ENCODE measurements around the gene FKBP1A. TPM values are rescaled to one million over a fixed set of nuclear protein-coding genes. Genes with fewer than 3 reads are reported as not detected.

FKBP1A gene
- total and polyA plus RNA-seq, 12 donors: 51.7 to 917 (median 137) TPM

- intact Hi-C loops (cut with DNase I): no loop called here
- DNase-seq: peak; percentile 85 to 95 (median 92)
- no peaks in the 10 kb centered on the region for H3K36me3 ChIP-seq (replicated peaks in 1 of 2)
- H3K9me3 ChIP-seq (replicated peaks in 1 of 3): no peaks in the 10 kb centered on the region
- 30 to 69% (median 40%) methylated on average over 5 to 6 of the region's 6 CpGs for WGBS, 4 donors
- H3K27ac ChIP-seq: peak overlapping the region; percentile 22 to 100 (median 99)
- H3K27me3 ChIP-seq: no peaks in the 10 kb centered on the region
- no peak overlapping the region for H3K4me3 ChIP-seq
- H3K4me1 ChIP-seq (replicated peaks in 1 of 2): peaks cover 24 to 56% of the 10 kb centered on the region in 2 donors
- TF ChIP-seq CTCF (IDR thresholded peaks at IDR 0.05): no peak
- peak in 1 of 2 donors; percentile 58 for TF ChIP-seq POLR2A (IDR thresholded peaks at IDR 0.05)
These were observed 62.6 kb downstream of the FKBP1A start for GRCh38 chr20:1330075-1330830.

- Histone ChIP-seq H3K4me1 (replicated peaks in 1 of 2) (peaks cover 24 to 63% of the 10 kb centered on the region in 2 donors), H3K9me3 (replicated peaks in 1 of 3) (no peaks in the 10 kb centered on the region), H3K4me3 (no peak within 1 kb of the TSS), H3K36me3 (replicated peaks in 1 of 2) (no peaks in the 10 kb centered on the region), H3K27me3 (no peaks in the 10 kb centered on the region), H3K27ac (peak within 1 kb of the TSS; percentile 8 to 100 (median 99))
- intact Hi-C loops (cut with DNase I): loop anchor here in 1 of 2 donors (5.0 kb wide), 1 partner anchor 58 kb away; no protein-coding TSS in a partner anchor
- TF ChIP-seq CTCF (IDR thresholded peaks at IDR 0.05): no peak
- TF ChIP-seq POLR2A (IDR thresholded peaks at IDR 0.05): no peak
- WGBS, 4 donors: 81 to 88% (median 85%) methylated on average over 7 to 8 of the region's 8 CpGs
- DNase-seq: peak in 3 of 7 donors; percentile 12 to 45 (median 12)
These were observed 64.0 kb downstream of the FKBP1A start, which contains the start of gene SDCBP2 for GRCh38 chr20:1328680-1329330. TSS of gene SDCBP2 (minus strand) at chr20:1329139. CDS start at chr20:1320416, 8,723 bp downstream.

- H3K36me3 ChIP-seq (replicated peaks in 1 of 2): no peaks in the 10 kb centered on the region
- H3K4me3 ChIP-seq: no peak overlapping the region
- peaks cover 24 to 67% of the 10 kb centered on the region in 2 donors for H3K4me1 ChIP-seq (replicated peaks in 1 of 2)
- TF ChIP-seq CTCF (IDR thresholded peaks at IDR 0.05) (no peak), POLR2A (IDR thresholded peaks at IDR 0.05) (no peak)
- peak in 4 of 7 donors; percentile 13 to 48 (median 16) for DNase-seq
- H3K9me3 ChIP-seq (replicated peaks in 1 of 3): no peaks in the 10 kb centered on the region
- peak overlapping the region; percentile 41 to 100 (median 99) for H3K27ac ChIP-seq
- intact Hi-C loops (cut with DNase I): loop anchor here in 1 of 2 donors (5.0 kb wide), 1 partner anchor 59 kb away; no protein-coding TSS in a partner anchor
- 81 to 92% (median 90%) methylated on average over 7 of the region's 7 CpGs for WGBS, 4 donors
- H3K27me3 ChIP-seq: no peaks in the 10 kb centered on the region
These were observed 64.8 kb downstream of the FKBP1A start for GRCh38 chr20:1327827-1328679.

Measured in adrenal gland (tissue), 12 donors.